Activated CD8-positive, alpha-beta T cell treated with anti-CD3 and anti-CD28 coated beads for 36 hours (primary cell): ENCODE results near the gene PARD6G. TPM values are rescaled to one million over a fixed set of nuclear protein-coding genes. Genes with fewer than 3 reads are reported as not detected.

ENCODE experiments used
- ATAC-seq: fragments of 200-7000 bp; cut with Tn5 transposase; one replicate; pipeline ENCODE4 v1.10.0; 2021; ENCODE audit warnings: mild to moderate bottlenecking, moderate library complexity
- CTCF ChIA-PET: fragments of 350-600 bp; sonication (Branson Sonifier 250); formaldehyde crosslinking; loops from one replicate; lab custom pipeline; 2021; ENCODE audit warnings: antibody characterized with exemption; lab: Charles Lee
- POLR2A ChIA-PET: fragments of 350-600 bp; sonication (Branson Sonifier 250); formaldehyde crosslinking; loops from one replicate; lab custom pipeline; 2021; ENCODE audit warnings: antibody characterized with exemption; lab: Charles Lee
- DNase-seq: peaks from one replicate; pipeline ENCODE4 v3.0.0-alpha.2; 2020
- H3K27ac Mint-ChIP-seq: one replicate; pipeline ENCODE4 v1.8.0; 2021; ENCODE audit warnings: mild to moderate bottlenecking, mixed read lengths
- H3K27me3 Mint-ChIP-seq: one replicate; pipeline ENCODE4 v1.8.0; 2021; ENCODE audit warnings: mixed read lengths
- H3K36me3 Mint-ChIP-seq: one replicate; pipeline ENCODE4 v1.8.0; 2021; ENCODE audit warnings: low read depth, mixed read lengths
- H3K4me1 Mint-ChIP-seq: one replicate; pipeline ENCODE4 v1.8.0; 2021; ENCODE audit warnings: low read depth, mixed read lengths
- H3K4me3 Mint-ChIP-seq: one replicate; pipeline ENCODE4 v1.8.0; 2021; ENCODE audit warnings: mild to moderate bottlenecking, moderate library complexity, mixed read lengths
- H3K9me3 Mint-ChIP-seq: one replicate; pipeline ENCODE4 v1.8.0; 2021; ENCODE audit warnings: mixed read lengths
- intact Hi-C: fragments of 100-400 bp; cut with micrococcal nuclease; formaldehyde crosslinking; loops from one replicate; pipeline ENCODE4 v1.10.0; 2022
- total RNA-seq, 2 experiments: library from RNA; stranded (reverse); gene quantifications; one replicate each; pipeline ENCODE4 v1.2.3, GENCODE V29; 2021
- TF ChIP-seq, protein P1 (sequence below): fragments of 200-600 bp; IDR thresholded peaks from one replicate; pipeline ENCODE4 v1.8.0; 2022; ENCODE audit warnings: antibody characterized with exemption, mild to moderate bottlenecking

The PARD6G gene
- total RNA-seq, 2 experiments from 2014 or later, result 0.16 to 0.23 TPM

DNA sequence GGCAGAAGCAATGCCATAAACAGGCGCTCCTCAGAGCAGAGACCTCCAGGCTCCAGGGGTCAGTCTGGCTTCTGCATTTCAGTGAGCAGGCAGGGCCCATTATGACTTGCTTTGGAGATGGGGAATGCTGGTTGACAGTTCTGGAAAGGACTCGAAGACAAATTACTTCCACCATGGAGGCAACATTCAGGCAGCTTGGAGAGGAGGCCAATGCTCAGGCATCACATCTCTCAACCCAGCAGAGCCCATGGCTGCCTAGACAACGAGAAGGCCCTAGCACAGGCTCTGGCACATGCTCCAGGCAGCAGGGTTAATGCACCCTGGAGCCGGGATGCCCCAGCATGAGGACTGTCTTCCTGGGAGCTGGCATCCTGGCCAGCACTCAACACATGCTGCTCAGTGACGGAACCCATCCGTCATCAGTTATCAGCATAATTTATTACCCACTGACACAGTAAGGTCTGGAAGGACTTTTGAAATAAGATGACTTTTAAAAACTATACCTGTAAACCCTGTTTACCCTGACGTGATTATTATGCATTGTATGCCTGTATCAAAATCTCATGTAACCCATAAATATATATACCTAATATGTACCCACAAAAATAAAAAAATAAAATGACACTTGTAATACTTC lies 85.4 kb downstream of the PARD6G start:
- TF ChIP-seq, protein P1, sequence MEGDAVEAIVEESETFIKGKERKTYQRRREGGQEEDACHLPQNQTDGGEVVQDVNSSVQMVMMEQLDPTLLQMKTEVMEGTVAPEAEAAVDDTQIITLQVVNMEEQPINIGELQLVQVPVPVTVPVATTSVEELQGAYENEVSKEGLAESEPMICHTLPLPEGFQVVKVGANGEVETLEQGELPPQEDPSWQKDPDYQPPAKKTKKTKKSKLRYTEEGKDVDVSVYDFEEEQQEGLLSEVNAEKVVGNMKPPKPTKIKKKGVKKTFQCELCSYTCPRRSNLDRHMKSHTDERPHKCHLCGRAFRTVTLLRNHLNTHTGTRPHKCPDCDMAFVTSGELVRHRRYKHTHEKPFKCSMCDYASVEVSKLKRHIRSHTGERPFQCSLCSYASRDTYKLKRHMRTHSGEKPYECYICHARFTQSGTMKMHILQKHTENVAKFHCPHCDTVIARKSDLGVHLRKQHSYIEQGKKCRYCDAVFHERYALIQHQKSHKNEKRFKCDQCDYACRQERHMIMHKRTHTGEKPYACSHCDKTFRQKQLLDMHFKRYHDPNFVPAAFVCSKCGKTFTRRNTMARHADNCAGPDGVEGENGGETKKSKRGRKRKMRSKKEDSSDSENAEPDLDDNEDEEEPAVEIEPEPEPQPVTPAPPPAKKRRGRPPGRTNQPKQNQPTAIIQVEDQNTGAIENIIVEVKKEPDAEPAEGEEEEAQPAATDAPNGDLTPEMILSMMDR, result no peak
- peaks cover 2% of the 10 kb centered on the region for H3K4me1 Mint-ChIP-seq
- H3K27me3 Mint-ChIP-seq, result peaks cover 9% of the 10 kb centered on the region
- DNase-seq (no peak), ATAC-seq (no peak)
- no peaks in the 10 kb centered on the region for H3K36me3 Mint-ChIP-seq
- peaks cover 10% of the 10 kb centered on the region for H3K9me3 Mint-ChIP-seq
- H3K4me3 Mint-ChIP-seq, result no peak overlapping the region
- H3K27ac Mint-ChIP-seq, result no peak overlapping the region
- ChIA-PET CTCF (interaction anchor here (1.1 to 5.4 kb wide), 2 partner anchors 9 to 94 kb away, joined by 4 to 54 read pairs; no protein-coding TSS in a partner anchor), POLR2A (no interaction called here)
- intact Hi-C loops, result no loop called here

DNA sequence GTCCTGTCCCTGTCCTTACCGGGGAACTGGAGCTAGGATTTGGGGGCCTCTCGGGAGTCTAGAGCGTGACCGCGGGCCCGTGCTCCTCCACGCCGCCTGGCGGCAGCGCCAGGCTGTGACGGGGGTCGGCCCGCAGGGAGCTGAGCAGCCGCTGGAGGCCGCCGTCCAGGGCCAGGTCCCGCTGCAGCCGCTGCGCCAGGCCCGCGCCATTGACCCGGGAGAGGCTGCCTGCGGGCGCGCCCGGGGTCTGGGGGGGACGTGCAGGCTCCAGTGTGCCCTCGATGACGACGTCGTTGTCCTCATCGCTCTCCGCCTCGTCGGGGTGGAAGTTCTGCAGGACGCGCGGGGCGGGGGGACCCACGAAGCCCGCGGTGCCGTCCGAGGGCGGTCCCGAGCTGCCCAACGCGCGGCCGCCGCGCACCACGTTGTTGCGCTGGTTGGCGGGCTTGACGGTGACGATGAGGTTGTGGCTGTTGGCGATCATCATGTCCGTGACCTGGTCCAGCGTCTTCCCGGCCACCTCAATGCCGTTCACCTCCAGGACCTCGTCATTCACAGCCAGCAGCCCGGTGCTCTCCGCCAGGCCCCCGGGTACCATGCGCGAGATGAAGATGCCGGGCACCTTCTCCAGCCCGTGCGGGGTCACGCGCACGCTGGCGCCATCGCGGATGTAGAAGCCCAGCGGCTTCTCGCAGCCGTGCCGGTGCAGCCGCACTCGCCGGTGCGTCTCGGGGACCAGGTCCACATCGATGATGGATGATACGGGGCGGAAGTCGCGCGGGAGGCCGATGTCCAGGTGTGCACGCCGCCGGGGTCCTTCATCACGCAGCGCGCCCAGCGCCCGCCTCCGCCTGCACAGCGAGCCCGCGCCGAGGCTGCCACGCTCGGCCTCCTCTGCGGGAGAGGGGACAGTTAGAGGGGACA lies 87.3 kb downstream of the PARD6G start:
- CTCF ChIA-PET, result interaction anchor here (0.6 to 5.4 kb wide), 24 partner anchors 9 to 99 kb away, joined by 3 to 61 read pairs (median 4); no protein-coding TSS in a partner anchor
- Mint-ChIP-seq H3K4me3 (no peak overlapping the region), H3K4me1 (peaks cover 2% of the 10 kb centered on the region), H3K9me3 (peaks cover 9% of the 10 kb centered on the region), H3K27ac (no peak overlapping the region), H3K27me3 (peaks cover 9% of the 10 kb centered on the region), H3K36me3 (no peaks in the 10 kb centered on the region)
- TF ChIP-seq, protein P1, result peak; percentile 74
- ATAC-seq, result peak; percentile 88
- intact Hi-C loops, result no loop called here
- POLR2A ChIA-PET, result no interaction called here
- peak; percentile 49 for DNase-seq

DNA sequence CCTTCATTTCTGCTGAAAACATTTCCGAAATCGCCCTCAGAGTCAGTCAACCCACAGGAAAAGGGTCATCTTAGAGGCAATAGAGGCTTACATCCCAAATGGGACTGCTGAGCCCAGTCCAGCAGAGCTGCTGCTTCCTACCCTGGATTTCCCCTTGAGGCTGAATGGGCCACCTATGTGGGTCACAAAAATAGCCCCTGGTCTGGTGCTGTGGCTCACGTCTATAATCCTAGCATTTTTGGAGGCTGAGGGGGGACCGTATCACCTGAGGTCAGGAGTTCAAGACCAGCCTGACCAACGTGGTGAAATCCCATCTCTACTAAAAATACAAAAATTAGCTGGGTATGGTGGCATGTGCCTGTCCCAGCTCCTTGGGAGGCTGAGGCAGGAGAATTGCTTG lies 88.9 kb downstream of the PARD6G start:
- no peak overlapping the region for H3K4me3 Mint-ChIP-seq
- ATAC-seq, result no peak
- H3K9me3 Mint-ChIP-seq, result no peaks in the 10 kb centered on the region
- intact Hi-C loops, result no loop called here
- TF ChIP-seq, protein P1, result no peak
- peaks cover 5% of the 10 kb centered on the region for H3K4me1 Mint-ChIP-seq
- H3K36me3 Mint-ChIP-seq, result no peaks in the 10 kb centered on the region
- ChIA-PET POLR2A (interaction anchor here (0.6 to 1.3 kb wide), 2 partner anchors 98 to 147 kb away, joined by 3 to 4 read pairs; no protein-coding TSS in a partner anchor), CTCF (interaction anchor here (0.7 to 5.4 kb wide), 31 partner anchors 9 to 288 kb away, joined by 3 to 61 read pairs (median 6); partner anchors contain the start of gene PARD6G)
- H3K27ac Mint-ChIP-seq, result no peak overlapping the region
- no peak for DNase-seq
- H3K27me3 Mint-ChIP-seq, result peaks cover 9% of the 10 kb centered on the region

DNA sequence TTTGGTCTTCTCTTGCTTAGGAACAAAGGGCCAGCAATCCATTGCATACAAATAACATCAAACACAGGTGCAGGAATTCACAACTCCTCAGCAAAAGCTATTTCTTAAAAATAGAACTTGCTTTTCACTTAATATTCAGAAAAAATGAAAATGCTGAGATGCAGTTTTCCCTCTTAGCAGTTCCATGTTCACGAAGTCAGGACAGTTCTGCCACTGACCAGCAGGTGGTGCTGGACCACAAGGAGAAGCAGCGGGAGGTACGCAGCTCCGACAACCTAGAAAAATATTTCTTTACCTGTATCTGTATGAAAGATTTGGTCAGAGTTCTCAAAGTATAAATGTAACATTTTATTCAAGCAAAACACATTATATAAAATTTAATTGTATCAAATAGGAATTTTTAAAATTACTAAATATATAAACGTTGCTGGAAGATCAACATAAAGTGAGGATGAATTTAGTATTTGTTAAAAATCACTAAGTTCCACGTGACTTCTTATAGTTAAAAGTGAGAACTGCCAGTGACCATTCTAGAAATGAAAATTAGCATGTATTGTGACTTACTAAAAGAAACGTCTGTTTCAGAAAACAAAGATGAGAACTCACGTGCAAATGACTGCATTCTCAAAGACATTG lies 89.5 kb downstream of the PARD6G start:
- no peaks in the 10 kb centered on the region for H3K36me3 Mint-ChIP-seq
- H3K27me3 Mint-ChIP-seq, result peaks cover 9% of the 10 kb centered on the region
- H3K4me1 Mint-ChIP-seq, result peaks cover 5% of the 10 kb centered on the region
- peak; percentile 70 for ATAC-seq
- peak; percentile 88 for DNase-seq
- intact Hi-C loops, result no loop called here
- no peak overlapping the region for H3K4me3 Mint-ChIP-seq
- no peaks in the 10 kb centered on the region for H3K9me3 Mint-ChIP-seq
- CTCF ChIA-PET, result interaction anchor here (0.6 to 5.4 kb wide), 35 partner anchors 9 to 287 kb away, joined by 3 to 61 read pairs (median 5); partner anchors contain the start of gene PARD6G
- no peak overlapping the region for H3K27ac Mint-ChIP-seq
- TF ChIP-seq, protein P1, result peak; percentile 98
- POLR2A ChIA-PET, result interaction anchor here (1.3 kb wide), 1 partner anchor 99 kb away, joined by 4 read pairs; no protein-coding TSS in a partner anchor
